Renal cortex interstitium (tissue), 11 donors: ENCODE data around the gene NCMAP. TPM values are rescaled to one million over a fixed set of nuclear protein-coding genes. Genes with fewer than 3 reads are reported as not detected.

ENCODE experiments used
- DNase-seq, 11 donors: peaks; one replicate each; pipeline ENCODE4 v3.0.0-alpha.2; 2013; ENCODE audit warnings: low read depth in 9 of 11, low spot score in 4 of 11; ENCODE audit errors: extremely low read depth in 1 of 11
- polyA plus RNA-seq, 3 donors: library from polyadenylated mRNA; unstranded; fragments of 120-200 nt; gene quantifications; one replicate each; pipeline ENCODE4 v1.2.1, GENCODE V29; 2013; ENCODE audit not compliant: insufficient read length in 3 of 3

The NCMAP gene
- polyA plus RNA-seq, 3 donors, result 0.39 to 0.85 (median 0.62) TPM

DNA sequence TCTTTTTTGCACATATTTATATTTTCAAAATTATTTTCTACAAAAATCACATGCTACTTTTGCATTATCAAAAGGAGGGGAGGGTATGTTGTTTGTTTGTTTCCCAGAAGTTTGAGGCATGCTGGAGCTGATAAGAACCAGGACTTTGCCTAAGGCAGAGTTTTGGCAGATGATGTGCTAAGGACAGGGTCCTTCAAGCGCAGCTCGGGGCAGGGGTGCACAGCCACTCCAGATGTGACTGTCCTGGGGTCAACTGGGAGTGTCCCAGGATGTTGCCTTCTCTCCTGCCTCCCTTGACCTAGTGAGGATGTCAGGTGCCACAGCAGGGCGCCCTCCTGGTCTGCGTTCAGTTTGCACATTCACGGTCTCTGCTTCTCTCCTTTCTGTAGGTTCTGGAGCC is 44.7 kb downstream of the NCMAP start:
- no peak for DNase-seq

DNA sequence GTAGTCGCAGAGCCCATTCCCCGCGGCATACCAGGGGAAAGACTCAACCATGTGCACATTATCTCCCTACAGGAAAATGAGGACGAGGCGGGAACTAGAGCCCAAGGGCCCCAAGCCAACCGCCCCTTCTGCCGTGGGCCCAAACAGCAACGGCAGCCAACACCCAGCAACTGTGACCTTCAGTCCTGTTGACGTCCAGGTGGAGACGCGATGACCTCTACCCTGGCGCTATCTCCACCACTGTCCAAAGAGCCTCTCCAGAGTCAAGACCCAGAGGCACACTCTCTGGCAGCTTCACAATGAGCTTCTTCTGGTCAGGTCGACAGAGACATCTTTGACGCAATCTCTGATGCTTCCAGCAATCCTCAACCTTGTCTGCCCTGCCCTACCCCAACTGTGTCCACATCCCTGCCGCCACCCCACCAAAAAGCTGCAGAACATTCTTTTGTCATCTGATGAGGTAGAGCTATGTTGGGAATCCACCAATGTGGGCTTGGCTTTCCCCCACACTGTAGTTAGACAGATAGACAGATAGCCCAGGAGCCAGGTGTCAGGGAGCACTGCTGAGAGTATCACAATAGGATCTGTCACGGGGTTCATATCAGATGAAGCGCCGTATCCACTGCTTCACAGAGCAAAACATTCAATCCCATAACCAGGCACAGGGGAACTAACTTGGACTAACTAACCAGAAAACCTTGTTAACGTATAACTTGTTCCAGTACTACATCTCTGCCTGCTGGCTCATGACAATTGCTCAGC is 49.8 kb downstream of the NCMAP start:
- DNase-seq, result no peak

GRCh38 chr1:24606296-24606605 is 50.4 kb downstream of the NCMAP start:
- DNase-seq, result no peak

GRCh38 chr1:24606621-24607020 is 50.7 kb downstream of the NCMAP start:
- DNase-seq, result no peak

GRCh38 chr1:24609949-24610517 is 54.1 kb downstream of the NCMAP start:
- DNase-seq, result no peak

DNA sequence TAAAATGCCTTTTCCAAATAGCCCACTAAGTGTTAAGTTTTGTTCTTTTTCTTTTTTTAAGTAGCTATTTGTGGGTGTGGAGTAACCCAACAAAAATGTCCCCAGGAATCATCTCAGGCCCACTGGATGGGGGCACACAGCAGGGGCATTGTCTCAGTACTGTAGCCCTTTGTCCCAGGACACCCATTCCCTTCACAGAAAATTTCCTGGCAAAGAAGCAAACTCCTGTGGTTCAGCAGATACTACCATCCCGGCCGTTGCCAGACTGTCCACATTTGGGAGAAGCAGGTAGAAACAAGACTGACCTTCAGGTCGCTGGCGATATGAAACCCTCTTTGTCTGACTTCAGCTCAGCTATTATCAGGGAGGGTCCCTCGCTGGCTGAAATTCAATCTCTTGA is 63.5 kb downstream of the NCMAP start:
- DNase-seq, result no peak

GRCh38 chr1:24620678-24621077 is 64.8 kb downstream of the NCMAP start:
- no peak for DNase-seq

- DNase-seq, result no peak
Measured at GRCh38 chr1:24621121-24621520, 65.2 kb downstream of the NCMAP start.

DNA sequence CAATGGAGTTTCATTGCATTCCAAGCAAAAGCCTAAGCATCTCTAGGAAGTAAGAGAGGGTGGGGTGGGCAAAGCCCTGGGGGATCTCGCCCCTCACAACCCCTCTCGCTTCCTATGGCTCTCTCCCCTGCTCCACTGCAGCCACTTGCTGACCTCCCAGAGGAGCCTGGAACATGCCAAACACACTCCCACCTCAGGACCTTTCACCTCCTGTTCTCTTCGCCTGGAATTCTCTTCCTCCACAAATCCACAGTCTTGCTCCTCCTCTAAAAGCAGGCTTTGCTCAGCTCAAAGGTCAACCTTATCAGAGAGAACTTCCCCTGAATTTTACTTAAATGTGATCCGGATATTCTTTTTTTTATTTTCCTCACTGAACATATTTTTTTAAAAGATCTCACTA is 66.3 kb downstream of the NCMAP start:
- no peak for DNase-seq

- DNase-seq, result no peak
Measured at GRCh38 chr1:24632832-24633175, 76.9 kb downstream of the NCMAP start.

DNA sequence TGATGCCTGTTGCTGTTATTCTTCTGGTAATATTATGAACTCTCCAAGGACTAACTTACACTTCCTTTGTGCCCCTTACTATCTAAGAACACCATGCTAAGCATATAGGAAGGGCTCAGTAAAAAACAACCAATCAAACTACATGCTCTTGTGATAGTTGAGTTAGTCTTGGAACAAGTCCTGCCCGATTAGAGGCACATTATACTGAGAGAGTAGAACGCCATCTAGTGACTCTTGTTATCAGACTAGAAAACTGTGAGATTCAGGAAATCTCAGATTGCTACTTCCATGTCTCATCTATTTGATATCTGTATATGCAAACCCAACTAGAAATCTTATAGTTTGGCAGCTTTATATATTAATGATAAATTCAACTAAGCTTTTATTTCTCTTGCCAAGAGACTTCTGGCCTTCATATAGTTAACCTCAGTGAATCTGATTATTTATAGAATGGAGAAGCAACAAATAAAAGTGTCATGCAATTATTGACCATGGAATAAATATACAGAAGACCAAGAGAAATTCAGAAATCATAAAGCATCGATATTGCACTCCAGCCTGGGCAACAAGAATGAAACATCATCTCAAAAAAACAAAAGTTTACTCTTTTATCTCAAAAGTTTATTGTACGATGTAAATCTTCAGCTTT is 79.4 kb downstream of the NCMAP start:
- DNase-seq, result peak in 7 of 11 donors; percentile 33 to 62 (median 45)

- DNase-seq, result no peak
Measured at GRCh38 chr1:24636661-24637357, 80.9 kb downstream of the NCMAP start.

DNA sequence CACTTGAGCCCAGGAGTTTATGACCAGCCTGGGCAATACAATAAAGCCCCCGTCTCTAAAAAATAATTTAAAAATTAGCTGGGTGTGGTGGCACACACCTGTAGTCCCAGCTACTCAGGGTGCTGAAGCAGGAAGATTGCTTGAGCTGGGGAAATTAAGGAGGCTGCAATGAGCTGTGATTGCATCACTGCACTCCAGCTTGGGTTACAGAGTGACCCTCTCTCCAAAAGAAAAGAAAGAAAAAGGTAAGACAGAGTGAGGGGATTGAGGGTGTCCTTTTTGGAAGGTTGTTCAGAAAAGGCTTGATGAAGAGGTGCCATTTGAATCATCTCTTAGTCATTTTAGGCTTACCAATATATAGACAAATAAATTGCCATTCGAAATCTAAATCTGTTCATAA is 83.2 kb downstream of the NCMAP start:
- no peak for DNase-seq

GRCh38 chr1:24639881-24640280 is 84.0 kb downstream of the NCMAP start:
- DNase-seq, result no peak

- no peak for DNase-seq
Measured at GRCh38 chr1:24640288-24640687, 84.4 kb downstream of the NCMAP start.

DNA sequence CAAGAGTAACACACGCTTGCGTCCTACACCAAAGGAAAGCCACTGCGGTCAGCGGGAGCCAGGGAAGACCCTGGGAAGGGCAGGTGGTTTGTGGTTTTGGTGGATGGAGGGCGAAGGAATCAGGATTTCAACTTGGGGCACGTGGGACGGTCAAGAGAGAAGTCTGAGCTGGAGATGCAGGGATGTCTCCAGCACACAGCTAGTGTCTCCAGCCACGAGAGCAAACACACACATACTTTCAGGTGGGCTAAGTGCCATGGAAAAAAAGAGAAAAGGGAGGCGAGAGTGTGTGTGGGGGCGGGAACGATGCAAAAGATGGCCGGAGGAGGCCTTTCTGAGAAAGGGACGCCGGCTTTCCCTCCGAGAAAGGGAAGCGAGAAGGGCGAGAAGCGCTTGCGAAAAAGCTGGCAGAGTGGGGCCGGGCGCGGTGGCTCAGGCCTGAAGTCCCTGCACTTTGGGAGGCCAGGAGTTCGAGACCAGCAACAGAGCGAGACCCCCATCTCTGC is 85.8 kb downstream of the NCMAP start:
- peak in 3 of 11 donors; percentile 18 to 26 (median 23) for DNase-seq

- peak; percentile 95 to 100 (median 99) for DNase-seq
Measured at GRCh38 chr1:24642481-24643362, 86.8 kb downstream of the NCMAP start, which contains the start of gene SRRM1. SRRM1 (plus strand) TSS chr1:24643302; CDS start chr1:24643327, 25 bp downstream.

DNA sequence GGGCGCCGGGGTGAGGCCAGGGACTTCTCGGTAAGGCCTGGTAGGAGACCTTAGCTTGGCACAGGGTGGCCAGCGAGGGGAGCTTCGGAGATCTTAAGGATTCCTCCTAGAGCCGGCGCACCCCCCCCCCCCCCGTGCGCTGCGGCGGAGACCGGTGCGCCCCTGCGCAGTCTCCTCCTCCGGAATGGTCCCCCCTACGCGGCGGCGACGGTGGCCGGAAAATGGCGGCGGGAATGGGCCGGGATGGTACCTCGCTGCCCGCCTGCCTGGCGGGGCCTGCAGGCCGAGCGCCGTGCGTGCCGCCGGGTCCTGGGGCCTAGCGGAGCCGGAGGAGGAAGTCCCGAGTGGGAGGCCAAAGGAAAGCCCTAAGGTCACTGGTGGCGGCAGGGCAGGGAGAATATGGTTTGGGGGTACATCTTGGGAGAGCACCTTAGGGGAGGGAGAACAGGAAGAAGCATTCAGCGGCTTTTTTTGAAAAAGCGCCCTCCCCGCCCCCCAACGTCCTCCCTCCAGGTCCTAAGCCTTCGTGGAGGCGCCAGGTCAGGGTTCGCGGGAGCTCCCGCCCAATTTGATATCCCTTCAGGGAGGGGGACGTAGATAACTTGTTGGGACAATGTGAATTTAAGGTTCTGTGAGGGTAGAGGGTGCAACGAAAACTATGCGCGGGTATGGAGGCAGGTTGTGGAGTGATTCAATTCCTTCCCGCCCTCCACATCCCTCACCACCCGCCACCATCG is 87.6 kb downstream of the NCMAP start:
- DNase-seq, result peak in 2 of 11 donors; percentile 20 to 25
